Stimulated activated naive B cell treated with anti-CD40 and anti-IgM and Interleukin-4, amounts not matched to agents 10 μg/mL and 1 μg/mL and 100 μg/mL, for 72 hours (primary cell): Measurements from ENCODE around the gene MARCHF10.

ENCODE experiments used
- ATAC-seq, 2 donors: fragments of 150-1000 bp; cut with Tn5 transposase; replicated peaks; 2 replicates each; pipeline ENCODE4 v1.10.0; 2021; ENCODE audit warnings: moderate library complexity in 1 of 2
- DNase-seq: peaks from one replicate; pipeline ENCODE4 v3.0.0; 2021
- H3K27ac Mint-ChIP-seq: one replicate; pipeline ENCODE4 v1.8.0; 2022; ENCODE audit warnings: mild to moderate bottlenecking, mixed read lengths
- H3K27me3 Mint-ChIP-seq, 2 donors: one replicate each; pipeline ENCODE4 v1.8.0; 2022; ENCODE audit warnings: mixed read lengths in 2 of 2
- H3K36me3 Mint-ChIP-seq, 2 donors: one replicate each; pipeline ENCODE4 v1.8.0; 2022; ENCODE audit warnings: mixed read lengths in 2 of 2, mild to moderate bottlenecking in 1 of 2
- H3K4me1 Mint-ChIP-seq, 2 donors: one replicate each; pipeline ENCODE4 v1.8.0; 2022; ENCODE audit warnings: mixed read lengths in 2 of 2, mild to moderate bottlenecking in 1 of 2
- H3K4me3 Mint-ChIP-seq, 2 donors: one replicate each; pipeline ENCODE4 v1.8.0; 2022; ENCODE audit warnings: mild to moderate bottlenecking in 2 of 2, mixed read lengths in 2 of 2, moderate library complexity in 1 of 2
- H3K9me3 Mint-ChIP-seq, 2 donors: one replicate each; pipeline ENCODE4 v1.8.0; 2022; ENCODE audit warnings: mixed read lengths in 2 of 2, mild to moderate bottlenecking in 1 of 2

The MARCHF10 gene

DNA sequence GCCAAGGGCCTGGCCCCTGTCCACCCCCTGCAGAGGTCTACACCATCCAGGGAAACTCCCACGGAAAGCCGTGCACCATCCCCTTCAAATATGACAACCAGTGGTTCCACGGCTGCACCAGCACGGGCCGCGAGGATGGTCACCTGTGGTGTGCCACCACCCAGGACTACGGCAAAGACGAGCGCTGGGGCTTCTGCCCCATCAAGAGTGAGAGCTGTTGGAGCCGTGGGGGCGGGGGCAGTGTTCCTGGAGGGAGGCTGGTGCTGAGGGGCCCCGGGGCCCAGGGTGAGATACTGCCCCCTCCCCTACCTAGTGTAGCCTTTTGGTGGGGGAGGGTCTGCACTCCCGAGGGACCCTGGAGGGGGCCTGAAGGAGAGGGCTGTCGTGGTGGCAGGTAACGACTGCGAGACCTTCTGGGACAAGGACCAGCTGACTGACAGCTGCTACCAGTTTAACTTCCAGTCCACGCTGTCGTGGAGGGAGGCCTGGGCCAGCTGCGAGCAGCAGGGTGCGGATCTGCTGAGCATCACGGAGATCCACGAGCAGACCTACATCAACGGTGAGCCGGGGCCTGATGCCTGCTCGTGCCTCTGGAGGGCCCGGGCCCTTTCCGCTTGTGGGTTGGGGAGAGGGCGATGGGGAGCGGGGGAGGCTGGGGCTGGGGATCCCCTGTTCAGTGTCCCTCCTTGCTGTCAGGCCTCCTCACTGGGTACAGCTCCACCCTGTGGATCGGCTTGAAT lies 141.9 kb downstream of the MARCHF10 start:
- Mint-ChIP-seq H3K9me3 (peaks cover 4 to 5% of the 10 kb centered on the region in 2 donors), H3K27me3 (peaks cover 0 to 10% of the 10 kb centered on the region in 2 donors), H3K4me1 (peaks cover 0 to 3% of the 10 kb centered on the region in 2 donors), H3K27ac (peak overlapping the region; percentile 14), H3K36me3 (peaks cover 7 to 11% of the 10 kb centered on the region in 2 donors), H3K4me3 (no peak overlapping the region)
- DNase-seq, result no peak
- no peak for ATAC-seq

DNA sequence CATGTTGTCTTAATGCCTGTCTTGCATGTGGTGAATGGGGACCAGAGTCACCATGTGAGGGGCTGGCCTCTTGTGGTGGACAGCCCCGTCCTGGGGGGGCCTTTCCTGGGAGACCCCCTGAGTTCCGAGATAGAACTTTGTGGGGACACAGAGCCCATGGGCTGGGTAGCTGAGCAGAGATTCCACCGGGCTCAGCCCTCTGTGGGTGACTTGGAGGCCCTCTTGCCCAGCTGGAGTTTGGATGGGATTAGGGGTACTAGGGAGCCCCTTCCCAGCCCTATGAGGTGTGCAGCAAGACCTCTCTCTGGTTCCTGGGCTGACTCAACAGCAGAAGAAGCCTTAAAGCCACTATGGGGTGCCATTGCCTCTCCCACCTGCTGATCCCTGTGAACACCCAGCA lies 142.5 kb downstream of the MARCHF10 start:
- Mint-ChIP-seq H3K27me3 (peaks cover 0 to 10% of the 10 kb centered on the region in 2 donors), H3K4me3 (no peak overlapping the region), H3K4me1 (peaks cover 0 to 3% of the 10 kb centered on the region in 2 donors), H3K36me3 (peaks cover 7 to 14% of the 10 kb centered on the region in 2 donors), H3K9me3 (peaks cover 9 to 10% of the 10 kb centered on the region in 2 donors), H3K27ac (no peak overlapping the region)
- ATAC-seq (no peak), DNase-seq (no peak)

DNA sequence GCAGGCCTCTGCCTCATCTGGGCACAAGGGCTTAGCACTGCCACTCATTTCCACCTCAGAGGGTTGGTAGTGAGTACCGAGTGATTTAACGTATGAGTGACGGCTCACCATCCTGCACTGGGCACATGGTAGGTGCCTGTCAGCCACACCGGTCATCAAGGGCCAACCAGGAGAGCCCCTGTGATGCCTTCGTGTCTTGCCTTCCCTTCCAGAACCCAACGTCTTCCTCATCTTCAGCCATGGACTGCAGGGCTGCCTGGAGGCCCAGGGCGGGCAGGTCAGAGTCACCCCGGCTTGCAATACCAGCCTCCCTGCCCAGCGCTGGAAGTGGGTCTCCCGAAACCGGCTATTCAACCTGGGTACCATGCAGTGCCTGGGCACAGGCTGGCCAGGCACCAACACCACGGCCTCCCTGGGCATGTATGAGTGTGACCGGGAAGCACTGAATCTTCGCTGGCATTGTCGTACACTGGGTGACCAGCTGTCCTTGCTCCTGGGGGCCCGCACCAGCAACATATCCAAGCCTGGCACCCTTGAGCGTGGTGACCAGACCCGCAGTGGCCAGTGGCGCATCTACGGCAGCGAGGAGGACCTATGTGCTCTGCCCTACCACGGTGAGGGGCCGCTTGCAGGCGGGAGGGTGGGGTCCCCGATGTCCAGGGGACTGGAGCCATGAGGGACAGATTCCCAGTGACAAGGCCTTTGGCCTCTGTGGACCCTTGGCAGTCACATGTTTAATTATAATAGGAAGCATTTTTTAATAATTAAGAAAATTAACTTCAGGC lies 143.6 kb downstream of the MARCHF10 start:
- DNase-seq, result no peak
- no peak overlapping the region for H3K4me3 Mint-ChIP-seq
- H3K36me3 Mint-ChIP-seq, result peaks cover 7 to 19% of the 10 kb centered on the region in 2 donors
- peaks cover 0 to 10% of the 10 kb centered on the region in 2 donors for H3K27me3 Mint-ChIP-seq
- H3K4me1 Mint-ChIP-seq, result peaks cover 0 to 3% of the 10 kb centered on the region in 2 donors
- peaks cover 14 to 16% of the 10 kb centered on the region in 2 donors for H3K9me3 Mint-ChIP-seq
- no peak overlapping the region for H3K27ac Mint-ChIP-seq
- no peak for ATAC-seq

DNA sequence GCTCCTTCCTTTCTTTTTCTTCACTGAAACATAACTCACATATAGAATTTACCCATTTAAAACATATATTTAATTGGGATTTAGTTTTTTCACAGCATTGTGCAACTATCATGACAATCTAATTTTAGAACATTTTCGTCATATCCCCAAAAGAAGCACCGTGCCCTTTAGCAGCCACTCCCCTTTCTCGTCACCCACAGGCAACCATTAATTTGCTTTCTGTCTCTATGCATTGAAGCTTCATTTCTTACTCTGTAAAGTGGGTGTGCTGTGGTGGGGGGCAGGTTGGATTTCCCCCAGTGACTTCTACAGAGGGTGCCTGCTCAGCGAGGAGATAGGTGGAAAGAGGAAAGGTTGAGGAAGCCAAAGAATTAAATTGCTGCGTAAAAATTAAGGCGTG lies 144.8 kb downstream of the MARCHF10 start:
- Mint-ChIP-seq H3K4me1 (peaks cover 0 to 3% of the 10 kb centered on the region in 2 donors), H3K36me3 (peaks cover 5 to 20% of the 10 kb centered on the region in 2 donors), H3K27me3 (peaks cover 0 to 15% of the 10 kb centered on the region in 2 donors), H3K4me3 (no peak overlapping the region), H3K9me3 (peaks cover 14 to 16% of the 10 kb centered on the region in 2 donors), H3K27ac (no peak overlapping the region)
- DNase-seq, result no peak
- ATAC-seq, result no peak

DNA sequence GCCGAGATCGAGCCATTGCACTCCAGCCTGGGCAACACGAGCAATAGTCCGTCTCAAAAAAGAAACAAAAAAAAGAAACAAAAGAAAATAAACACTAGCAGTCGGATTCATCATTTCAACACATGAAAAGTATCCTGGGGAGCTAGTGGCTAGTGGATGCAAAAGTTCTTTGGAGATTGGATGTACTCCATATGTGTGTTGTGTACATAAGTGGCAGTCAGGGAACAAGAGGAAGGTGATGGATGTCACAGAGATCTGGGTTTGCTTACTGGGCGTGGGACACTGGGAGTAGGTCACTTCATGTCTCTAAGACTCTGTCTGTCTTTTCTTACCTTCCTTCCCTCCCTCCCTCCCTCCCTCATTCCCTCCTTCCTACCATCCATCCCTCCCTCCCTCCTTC lies 145.3 kb downstream of the MARCHF10 start:
- Mint-ChIP-seq H3K27ac (no peak overlapping the region), H3K4me1 (peaks cover 0 to 3% of the 10 kb centered on the region in 2 donors)

DNA sequence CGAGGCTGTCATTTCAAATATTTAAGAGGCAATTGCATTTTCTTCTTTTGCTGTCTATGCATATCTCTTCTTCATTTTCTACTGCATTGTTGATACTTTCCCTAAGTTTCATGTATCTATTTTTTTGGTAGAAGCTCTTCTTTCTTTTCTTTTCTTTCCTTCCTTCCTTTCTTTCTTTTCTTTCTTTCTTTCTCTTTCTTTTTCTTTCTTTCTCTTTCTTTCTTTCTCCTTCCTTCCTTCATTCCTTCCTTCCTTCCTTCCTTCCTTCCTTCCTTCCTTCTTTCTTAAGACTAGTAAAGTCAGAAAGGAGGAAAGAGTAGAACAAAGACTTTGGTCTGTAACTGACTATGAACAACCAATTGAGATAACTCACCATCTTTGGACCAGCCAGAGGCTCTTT lies 146.8 kb downstream of the MARCHF10 start:
- DNase-seq, result no peak
- Mint-ChIP-seq H3K4me1 (peaks cover 0 to 3% of the 10 kb centered on the region in 2 donors), H3K27me3 (peaks cover 0 to 15% of the 10 kb centered on the region in 2 donors), H3K9me3 (peaks cover 14 to 16% of the 10 kb centered on the region in 2 donors), H3K36me3 (peaks cover 5 to 20% of the 10 kb centered on the region in 2 donors), H3K27ac (no peak overlapping the region), H3K4me3 (no peak overlapping the region)
- no peak for ATAC-seq

More for the DNA sequence above, 145.3 kb downstream of the MARCHF10 start:
- H3K4me3 Mint-ChIP-seq, result no peak overlapping the region
- no peak for DNase-seq
- peaks cover 14 to 16% of the 10 kb centered on the region in 2 donors for H3K9me3 Mint-ChIP-seq
- peaks cover 0 to 15% of the 10 kb centered on the region in 2 donors for H3K27me3 Mint-ChIP-seq
- H3K36me3 Mint-ChIP-seq, result peaks cover 5 to 20% of the 10 kb centered on the region in 2 donors
- ATAC-seq, result no peak

DNA sequence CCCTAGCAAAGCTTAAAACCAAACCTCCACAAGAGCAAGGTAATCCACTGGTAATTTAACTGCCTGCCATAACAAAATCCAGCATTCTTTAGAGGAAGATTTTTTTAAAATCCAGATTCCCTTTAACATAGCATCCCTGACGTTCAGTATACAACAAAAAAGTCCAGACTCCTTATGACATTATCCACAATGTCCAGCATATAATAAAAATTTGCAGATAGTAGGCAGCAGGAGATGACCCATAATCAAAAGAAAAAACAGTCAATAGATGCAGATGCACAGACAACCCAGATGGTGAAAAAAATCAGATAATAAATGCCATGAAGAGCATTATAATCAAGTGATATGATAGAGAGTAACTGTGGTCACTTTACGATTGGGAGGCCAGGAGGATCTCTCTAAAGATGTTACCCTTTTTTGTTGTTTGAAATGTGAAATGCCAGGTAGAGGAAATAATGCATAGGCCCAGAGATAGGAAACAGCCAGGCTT lies 147.4 kb downstream of the MARCHF10 start:
- Mint-ChIP-seq H3K27me3 (peaks cover 0 to 15% of the 10 kb centered on the region in 2 donors), H3K27ac (no peak overlapping the region)
- no peak for ATAC-seq

DNA sequence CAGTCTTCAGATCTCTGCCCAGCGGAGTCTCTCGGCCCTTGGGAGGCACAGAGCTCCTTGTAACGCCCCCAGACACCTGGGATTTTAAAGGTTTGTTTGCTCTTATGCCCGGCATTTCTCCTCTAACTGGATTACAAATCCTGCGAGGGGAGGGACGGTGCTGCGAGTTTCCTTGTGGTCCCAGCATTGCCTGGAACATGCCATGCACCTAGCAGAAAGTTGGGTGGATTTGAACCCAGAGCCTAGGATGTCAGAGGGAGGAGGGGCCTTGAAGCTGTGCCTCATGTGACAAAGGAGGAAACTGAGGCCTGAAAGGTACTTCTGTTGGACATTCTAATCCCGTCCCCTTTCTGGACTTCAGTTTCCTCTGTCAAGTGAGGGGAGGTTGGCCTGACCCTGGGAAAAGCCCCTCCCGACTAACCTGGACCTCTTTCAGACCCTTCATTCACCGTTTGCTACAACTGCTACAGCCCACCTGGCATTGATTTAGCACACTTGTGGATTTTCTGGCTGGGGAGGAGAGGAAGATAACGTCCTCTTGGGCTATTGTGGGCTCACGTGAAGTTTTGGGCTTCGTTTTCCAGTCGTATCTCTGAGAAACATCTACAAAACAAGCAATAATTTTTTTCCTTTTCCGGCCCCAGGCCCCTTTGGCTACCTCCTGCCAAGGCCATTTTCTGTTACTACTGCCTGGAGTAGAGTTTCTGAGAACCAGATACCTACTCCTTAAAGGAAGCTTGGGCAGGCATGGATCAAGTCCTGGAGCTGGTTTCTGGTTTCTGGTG lies 149.8 kb downstream of the MARCHF10 start:
- H3K27me3 Mint-ChIP-seq, result peaks cover 0 to 15% of the 10 kb centered on the region in 2 donors
- H3K9me3 Mint-ChIP-seq, result peaks cover 14 to 16% of the 10 kb centered on the region in 2 donors
- H3K4me3 Mint-ChIP-seq, result no peak overlapping the region
- ATAC-seq, result no peak
- no peak for DNase-seq
- peaks cover 10 to 12% of the 10 kb centered on the region in 2 donors for H3K4me1 Mint-ChIP-seq
- H3K27ac Mint-ChIP-seq, result no peak overlapping the region
- peaks cover 8 to 13% of the 10 kb centered on the region in 2 donors for H3K36me3 Mint-ChIP-seq

More for the DNA sequence above, 147.4 kb downstream of the MARCHF10 start:
- Mint-ChIP-seq H3K4me3 (no peak overlapping the region), H3K9me3 (peaks cover 14 to 16% of the 10 kb centered on the region in 2 donors), H3K36me3 (peaks cover 5 to 20% of the 10 kb centered on the region in 2 donors), H3K4me1 (peaks cover 0 to 3% of the 10 kb centered on the region in 2 donors)
- no peak for DNase-seq

DNA sequence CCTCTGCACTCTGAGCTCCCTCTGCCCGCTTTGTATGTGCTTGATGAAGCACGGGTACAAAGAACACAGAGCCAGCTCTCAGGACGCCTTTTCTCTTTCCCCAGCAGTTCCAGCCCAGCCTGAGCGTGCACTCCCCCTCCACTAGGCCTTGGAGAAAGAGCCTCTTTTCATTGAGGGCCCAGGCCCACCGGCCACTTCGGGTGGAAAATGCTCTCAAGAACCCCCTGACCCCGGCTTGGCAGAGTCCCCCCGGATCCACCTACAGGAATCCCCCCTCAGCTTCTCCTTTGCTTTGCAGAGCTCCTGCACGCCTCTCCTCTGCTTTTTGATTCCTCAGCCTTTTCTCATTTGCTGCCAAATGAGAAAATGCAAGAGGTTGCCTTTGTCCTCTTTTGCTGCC lies 150.4 kb downstream of the MARCHF10 start:
- peaks cover 8 to 13% of the 10 kb centered on the region in 2 donors for H3K36me3 Mint-ChIP-seq
- no peak overlapping the region for H3K4me3 Mint-ChIP-seq
- H3K27ac Mint-ChIP-seq, result no peak overlapping the region
- peaks cover 0 to 13% of the 10 kb centered on the region in 2 donors for H3K27me3 Mint-ChIP-seq
- H3K9me3 Mint-ChIP-seq, result peaks cover 14 to 16% of the 10 kb centered on the region in 2 donors
- no peak for DNase-seq
- peaks cover 15 to 19% of the 10 kb centered on the region in 2 donors for H3K4me1 Mint-ChIP-seq
- ATAC-seq, result no peak

DNA sequence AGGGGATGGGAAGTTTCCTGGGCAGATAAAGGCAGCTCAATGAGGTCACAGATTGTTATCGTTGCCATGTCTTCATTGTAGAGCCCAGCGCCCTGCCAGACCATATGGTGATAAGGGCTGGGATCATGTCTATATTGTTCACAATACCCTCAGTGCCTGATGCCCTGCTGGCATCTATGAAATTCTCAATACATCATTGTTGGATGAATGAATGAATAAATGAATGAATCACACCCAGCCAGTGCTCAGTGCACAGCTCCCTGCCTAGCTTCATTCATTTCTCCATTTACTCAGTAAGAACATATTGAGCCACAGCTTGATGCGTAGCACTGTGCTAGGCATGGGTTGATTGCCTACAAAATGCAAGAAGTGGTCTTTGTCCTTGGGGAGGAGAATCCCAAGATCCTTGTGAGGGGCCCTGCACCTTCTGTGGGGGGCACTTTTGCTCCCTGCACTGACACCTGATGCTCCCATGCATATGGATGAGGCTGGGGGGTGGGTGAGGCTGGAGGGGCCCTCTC lies 150.9 kb downstream of the MARCHF10 start:
- H3K27me3 Mint-ChIP-seq, result peaks cover 0 to 9% of the 10 kb centered on the region in 2 donors
- peaks cover 19 to 23% of the 10 kb centered on the region in 2 donors for H3K4me1 Mint-ChIP-seq
- peak overlapping the region; percentile 11 for H3K27ac Mint-ChIP-seq
- ATAC-seq (no peak), DNase-seq (no peak)
- peaks cover 8 to 13% of the 10 kb centered on the region in 2 donors for H3K36me3 Mint-ChIP-seq
- H3K9me3 Mint-ChIP-seq, result peaks cover 13 to 16% of the 10 kb centered on the region in 2 donors
- no peak overlapping the region for H3K4me3 Mint-ChIP-seq

DNA sequence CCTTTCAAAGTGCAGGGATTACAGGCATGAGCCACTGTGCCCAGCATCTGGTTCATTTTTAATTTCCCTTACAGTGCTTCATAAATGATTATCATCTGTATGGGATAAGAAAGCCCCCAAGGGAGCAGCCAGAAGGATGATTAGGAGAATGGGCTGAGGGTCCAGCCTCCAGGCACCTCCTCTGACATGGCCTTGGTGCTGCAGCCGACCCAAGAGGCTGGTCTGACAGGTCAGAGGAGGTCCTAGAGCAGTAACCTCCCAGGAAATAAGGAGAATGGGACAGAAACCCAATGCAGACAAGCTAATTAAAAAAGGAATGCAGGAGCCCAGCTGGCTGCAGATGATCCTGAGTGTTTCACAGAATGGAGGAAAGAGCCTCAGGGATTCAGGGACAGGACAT lies 151.7 kb downstream of the MARCHF10 start:
- H3K27me3 Mint-ChIP-seq, result peaks cover 0 to 9% of the 10 kb centered on the region in 2 donors
- H3K36me3 Mint-ChIP-seq, result peaks cover 7 to 11% of the 10 kb centered on the region in 2 donors
- ATAC-seq (no peak), DNase-seq (no peak)
- H3K9me3 Mint-ChIP-seq, result peaks cover 11 to 15% of the 10 kb centered on the region in 2 donors
- no peak overlapping the region for H3K27ac Mint-ChIP-seq
- peaks cover 21 to 31% of the 10 kb centered on the region in 2 donors for H3K4me1 Mint-ChIP-seq
- no peak overlapping the region for H3K4me3 Mint-ChIP-seq

DNA sequence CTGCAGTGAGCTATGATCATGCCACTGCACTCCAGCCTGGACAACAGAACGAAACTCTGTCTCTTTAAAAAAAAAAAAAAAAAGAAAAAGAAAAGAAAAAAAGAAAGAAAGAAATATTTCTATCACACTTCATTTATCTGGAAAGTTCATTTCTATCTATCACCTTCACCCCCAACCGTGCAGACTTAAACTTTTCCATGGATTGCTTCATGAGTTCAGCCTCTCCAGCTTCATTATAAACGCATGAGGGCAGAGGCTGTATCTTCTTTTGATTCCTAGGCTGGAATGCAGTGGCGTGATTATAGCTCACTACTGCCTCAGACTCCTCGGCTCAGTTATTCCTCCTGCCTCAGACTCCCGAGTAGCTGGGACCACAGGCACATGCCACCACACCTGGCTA lies 152.5 kb downstream of the MARCHF10 start:
- Mint-ChIP-seq H3K36me3 (peaks cover 5 to 6% of the 10 kb centered on the region in 2 donors), H3K27ac (no peak overlapping the region), H3K4me3 (no peak overlapping the region), H3K9me3 (peaks cover 5 to 7% of the 10 kb centered on the region in 2 donors), H3K27me3 (peaks cover 0 to 9% of the 10 kb centered on the region in 2 donors), H3K4me1 (peaks cover 21 to 32% of the 10 kb centered on the region in 2 donors)
- ATAC-seq (no peak), DNase-seq (no peak)
